Stimulated activated CD8-positive, alpha-beta memory T cell treated with anti-CD3 and anti-CD28 coated beads, Interleukin-7, amount 100 ng/mL, for 24 hours (primary cell): Measurements from ENCODE around the gene ASB11.

Experiments used
- DNase-seq: peaks from one replicate; pipeline ENCODE4 v3.0.0-alpha.2; 2020; ENCODE audit warnings: low read depth

The ASB11 gene

GRCh38 chrX:15315509-15315908 is at the start of gene ASB11:
Gene ASB11, minus strand, starts transcription at chrX:15315640. Its CDS starts 35 bp downstream, at chrX:15315605.
- DNase-seq, result no peak

- DNase-seq, result no peak
These were observed 44.3 kb upstream of the ASB11 start for GRCh38 chrX:15359701-15360100.

GRCh38 chrX:15358533-15358932 is 43.1 kb upstream of the ASB11 start:
- DNase-seq, result no peak

- DNase-seq, result no peak
These were observed 41.0 kb upstream of the ASB11 start for GRCh38 chrX:15356444-15356843.

- DNase-seq, result no peak
These were observed 35.0 kb upstream of the ASB11 start for GRCh38 chrX:15350329-15350996.

- DNase-seq, result no peak
These were observed 33.6 kb upstream of the ASB11 start for GRCh38 chrX:15349046-15349445.

- DNase-seq, result no peak
These were observed 30.5 kb upstream of the ASB11 start for GRCh38 chrX:15345976-15346375.

- no peak for DNase-seq
These were observed 28.7 kb upstream of the ASB11 start for GRCh38 chrX:15344106-15344505.

- no peak for DNase-seq
These were observed 27.6 kb upstream of the ASB11 start for GRCh38 chrX:15343075-15343476.

- DNase-seq, result no peak
These were observed 25.4 kb upstream of the ASB11 start for GRCh38 chrX:15340867-15341266.

- no peak for DNase-seq
These were observed 20.6 kb upstream of the ASB11 start for GRCh38 chrX:15336023-15336413.

- DNase-seq, result peak; percentile 69
These were observed 19.9 kb upstream of the ASB11 start, which contains the start of gene PIGA for GRCh38 chrX:15335135-15336022. Gene PIGA, minus strand, starts transcription at chrX:15335523. Its CDS starts 3,593 bp downstream, at chrX:15331930.

GRCh38 chrX:15334561-15334960 is 19.1 kb upstream of the ASB11 start:
- no peak for DNase-seq

- DNase-seq, result no peak
These were observed 13.4 kb upstream of the ASB11 start for GRCh38 chrX:15328821-15329220.

GRCh38 chrX:15328131-15328530 is 12.7 kb upstream of the ASB11 start:
- no peak for DNase-seq

GRCh38 chrX:15322472-15322871 is 7.0 kb upstream of the ASB11 start:
- DNase-seq, result no peak

GRCh38 chrX:15322072-15322471 is 6.6 kb upstream of the ASB11 start:
- no peak for DNase-seq

- no peak for DNase-seq
These were observed 6.0 kb upstream of the ASB11 start for GRCh38 chrX:15321447-15321846.

- DNase-seq, result no peak
These were observed 4.9 kb upstream of the ASB11 start for GRCh38 chrX:15320297-15320696.

- no peak for DNase-seq
These were observed 3.6 kb upstream of the ASB11 start for GRCh38 chrX:15319075-15319474.

GRCh38 chrX:15314472-15314871 is 968 bp downstream of the ASB11 start:
- no peak for DNase-seq

GRCh38 chrX:15311119-15311518 is 4.3 kb downstream of the ASB11 start:
- DNase-seq, result no peak

- DNase-seq, result no peak
These were observed 5.3 kb downstream of the ASB11 start for GRCh38 chrX:15310117-15310516.
